ENCODE results near the gene GBA2.

- TF ChIP-seq, protein P1, sequence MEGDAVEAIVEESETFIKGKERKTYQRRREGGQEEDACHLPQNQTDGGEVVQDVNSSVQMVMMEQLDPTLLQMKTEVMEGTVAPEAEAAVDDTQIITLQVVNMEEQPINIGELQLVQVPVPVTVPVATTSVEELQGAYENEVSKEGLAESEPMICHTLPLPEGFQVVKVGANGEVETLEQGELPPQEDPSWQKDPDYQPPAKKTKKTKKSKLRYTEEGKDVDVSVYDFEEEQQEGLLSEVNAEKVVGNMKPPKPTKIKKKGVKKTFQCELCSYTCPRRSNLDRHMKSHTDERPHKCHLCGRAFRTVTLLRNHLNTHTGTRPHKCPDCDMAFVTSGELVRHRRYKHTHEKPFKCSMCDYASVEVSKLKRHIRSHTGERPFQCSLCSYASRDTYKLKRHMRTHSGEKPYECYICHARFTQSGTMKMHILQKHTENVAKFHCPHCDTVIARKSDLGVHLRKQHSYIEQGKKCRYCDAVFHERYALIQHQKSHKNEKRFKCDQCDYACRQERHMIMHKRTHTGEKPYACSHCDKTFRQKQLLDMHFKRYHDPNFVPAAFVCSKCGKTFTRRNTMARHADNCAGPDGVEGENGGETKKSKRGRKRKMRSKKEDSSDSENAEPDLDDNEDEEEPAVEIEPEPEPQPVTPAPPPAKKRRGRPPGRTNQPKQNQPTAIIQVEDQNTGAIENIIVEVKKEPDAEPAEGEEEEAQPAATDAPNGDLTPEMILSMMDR (IDR thresholded peaks at IDR 0.05) = no peak
- TF ChIP-seq POLR2AphosphoS5 (IDR thresholded peaks at IDR 0.05) (no peak), EP300 (IDR thresholded peaks at IDR 0.05) (no peak), POLR2A (IDR thresholded peaks at IDR 0.05) (no peak)
These were observed 34.9 kb downstream of the GBA2 start for GRCh38 chr9:35714123-35714522.
